GM21825 (cell line): Measurements from ENCODE around the gene RUSC2.
"Not testable (repeated sequence)": the region's sequence is repeated elsewhere in the genome, so short reads cannot be mapped to it uniquely, and the experiment has no call there.

ENCODE experiments used
- ATAC-seq: cut with Tn5 transposase; IDR thresholded peaks from one replicate; pipeline ENCODE4 v1.9.1; 2021; ENCODE audit warnings: mild to moderate bottlenecking, moderate library complexity; ENCODE audit not compliant: unreplicated experiment

The RUSC2 gene, protein sequence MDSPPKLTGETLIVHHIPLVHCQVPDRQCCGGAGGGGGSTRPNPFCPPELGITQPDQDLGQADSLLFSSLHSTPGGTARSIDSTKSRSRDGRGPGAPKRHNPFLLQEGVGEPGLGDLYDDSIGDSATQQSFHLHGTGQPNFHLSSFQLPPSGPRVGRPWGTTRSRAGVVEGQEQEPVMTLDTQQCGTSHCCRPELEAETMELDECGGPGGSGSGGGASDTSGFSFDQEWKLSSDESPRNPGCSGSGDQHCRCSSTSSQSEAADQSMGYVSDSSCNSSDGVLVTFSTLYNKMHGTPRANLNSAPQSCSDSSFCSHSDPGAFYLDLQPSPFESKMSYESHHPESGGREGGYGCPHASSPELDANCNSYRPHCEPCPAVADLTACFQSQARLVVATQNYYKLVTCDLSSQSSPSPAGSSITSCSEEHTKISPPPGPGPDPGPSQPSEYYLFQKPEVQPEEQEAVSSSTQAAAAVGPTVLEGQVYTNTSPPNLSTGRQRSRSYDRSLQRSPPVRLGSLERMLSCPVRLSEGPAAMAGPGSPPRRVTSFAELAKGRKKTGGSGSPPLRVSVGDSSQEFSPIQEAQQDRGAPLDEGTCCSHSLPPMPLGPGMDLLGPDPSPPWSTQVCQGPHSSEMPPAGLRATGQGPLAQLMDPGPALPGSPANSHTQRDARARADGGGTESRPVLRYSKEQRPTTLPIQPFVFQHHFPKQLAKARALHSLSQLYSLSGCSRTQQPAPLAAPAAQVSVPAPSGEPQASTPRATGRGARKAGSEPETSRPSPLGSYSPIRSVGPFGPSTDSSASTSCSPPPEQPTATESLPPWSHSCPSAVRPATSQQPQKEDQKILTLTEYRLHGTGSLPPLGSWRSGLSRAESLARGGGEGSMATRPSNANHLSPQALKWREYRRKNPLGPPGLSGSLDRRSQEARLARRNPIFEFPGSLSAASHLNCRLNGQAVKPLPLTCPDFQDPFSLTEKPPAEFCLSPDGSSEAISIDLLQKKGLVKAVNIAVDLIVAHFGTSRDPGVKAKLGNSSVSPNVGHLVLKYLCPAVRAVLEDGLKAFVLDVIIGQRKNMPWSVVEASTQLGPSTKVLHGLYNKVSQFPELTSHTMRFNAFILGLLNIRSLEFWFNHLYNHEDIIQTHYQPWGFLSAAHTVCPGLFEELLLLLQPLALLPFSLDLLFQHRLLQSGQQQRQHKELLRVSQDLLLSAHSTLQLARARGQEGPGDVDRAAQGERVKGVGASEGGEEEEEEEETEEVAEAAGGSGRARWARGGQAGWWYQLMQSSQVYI (N-terminal part only)

DNA sequence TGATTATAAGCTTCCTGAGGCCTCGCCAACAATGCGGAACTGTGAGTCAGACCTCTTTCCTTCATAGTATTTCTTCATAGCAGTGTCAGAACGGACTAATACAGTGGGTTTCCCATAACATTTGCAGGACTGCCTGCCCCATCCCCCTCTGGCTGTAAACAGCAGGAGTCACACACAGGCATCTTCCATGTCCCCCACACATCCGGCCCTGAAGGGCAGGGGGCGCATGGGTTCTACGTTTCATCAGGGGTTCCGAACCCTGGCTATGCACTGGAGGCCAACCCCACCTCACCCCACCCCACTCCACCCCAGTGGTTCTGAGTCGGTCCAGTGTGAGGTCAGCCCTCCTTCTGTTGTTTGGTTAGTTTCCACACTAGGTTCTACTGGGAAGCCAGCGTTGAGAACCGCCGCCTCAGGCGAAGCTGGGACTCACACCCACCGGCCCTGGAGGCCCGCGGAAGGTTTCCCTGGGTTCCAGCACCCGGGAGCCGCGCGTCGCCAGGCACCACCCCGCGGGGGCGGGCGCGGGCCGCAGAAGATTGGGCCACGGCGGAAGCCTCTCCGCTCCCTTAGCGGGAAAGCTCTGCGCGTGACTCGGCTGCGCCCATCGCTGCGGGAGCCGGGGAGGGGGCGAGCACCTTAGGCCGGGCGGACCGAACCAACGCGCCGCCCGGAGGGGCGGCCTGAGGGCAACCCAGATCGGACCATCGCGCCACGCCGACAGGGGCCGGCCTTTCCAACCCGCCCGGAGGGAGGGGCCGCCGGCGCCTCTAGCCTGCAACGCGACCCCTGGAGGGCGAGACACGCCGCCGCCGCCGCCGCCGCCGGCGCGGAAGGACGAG is at the start of gene RUSC2:
RUSC2 (plus strand) TSS at position 799 of the 842 bp plus-strand sequence. CDS start 56,411 bp downstream, outside the sequence.
- no peak for ATAC-seq

DNA sequence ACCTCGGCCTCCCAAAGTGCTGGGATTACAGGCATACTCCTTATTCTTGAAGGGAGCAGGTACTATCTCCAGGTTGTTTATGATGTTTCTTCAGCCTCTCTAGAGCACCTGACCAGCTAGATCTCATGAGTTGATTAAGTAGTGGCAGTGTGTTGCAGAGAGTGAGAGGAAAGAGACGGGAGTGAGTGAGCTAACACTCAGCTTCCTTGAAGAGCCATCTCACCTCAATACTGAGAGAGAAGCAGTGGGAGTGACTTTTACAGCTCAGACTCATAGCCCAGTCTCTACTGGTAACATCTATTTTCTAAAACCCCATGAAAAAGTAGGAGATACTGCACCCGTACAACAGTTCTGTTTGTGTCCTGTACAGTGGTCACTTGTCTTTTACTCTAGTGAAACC is 43.9 kb upstream of the RUSC2 start:
- ATAC-seq = no peak

DNA sequence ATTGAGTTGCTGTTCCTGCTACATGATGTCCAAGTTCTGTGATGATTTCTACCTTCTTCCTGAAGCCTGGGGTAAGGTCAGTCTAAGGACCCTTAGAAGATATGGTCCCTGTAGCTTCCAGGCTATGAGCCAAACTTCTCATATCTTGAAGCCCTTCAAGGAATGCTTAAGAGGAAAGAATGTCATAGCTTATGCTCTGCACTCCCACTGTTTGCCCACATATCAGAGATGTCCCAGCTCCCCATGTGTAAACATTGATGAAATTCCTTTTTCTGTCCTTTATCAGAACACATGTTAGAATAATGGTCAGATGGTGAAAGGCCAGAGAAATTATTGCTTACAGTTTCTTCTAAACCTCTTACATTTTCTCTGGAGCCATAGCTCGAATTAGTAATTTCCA is 41.4 kb upstream of the RUSC2 start:
- no peak for ATAC-seq

DNA sequence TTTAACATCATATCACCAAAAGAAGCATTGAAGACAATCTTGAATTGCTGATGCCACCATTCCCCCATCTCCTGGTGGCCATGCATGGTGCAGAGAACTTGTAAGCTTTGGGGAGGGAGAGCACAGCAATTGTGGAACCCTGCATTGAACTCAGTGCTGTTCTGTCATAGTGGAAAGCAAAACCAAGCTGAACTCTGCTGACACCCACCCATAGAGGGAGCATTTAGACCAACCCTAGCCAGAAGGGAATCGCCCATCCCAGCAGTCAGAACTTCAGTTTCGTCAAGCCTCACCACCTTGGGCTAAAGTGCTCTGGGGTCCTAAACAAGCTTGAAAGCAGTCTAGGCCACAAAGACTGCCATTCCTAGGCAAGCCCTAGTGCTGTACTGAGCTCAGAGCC is 37.4 kb upstream of the RUSC2 start:
- ATAC-seq = no peak

DNA sequence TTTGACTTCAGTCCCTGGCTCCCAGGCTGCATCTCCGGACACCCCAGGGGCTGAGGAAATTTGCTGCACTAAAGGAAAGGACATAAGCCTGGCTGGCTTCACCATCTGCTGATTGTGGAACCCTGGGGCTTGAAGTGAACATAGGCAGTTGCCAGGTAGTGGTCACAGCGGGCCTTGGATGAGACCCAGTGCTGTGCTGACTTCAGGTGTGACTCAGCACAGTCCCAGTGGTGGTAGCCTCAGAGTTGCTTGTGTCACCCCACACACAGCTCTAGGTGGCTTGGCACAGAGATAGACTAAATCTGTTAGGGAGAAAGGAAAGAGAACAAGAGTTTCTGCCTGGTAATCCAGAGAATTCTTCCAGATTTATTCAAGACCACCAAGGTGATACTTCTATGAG is 36.1 kb upstream of the RUSC2 start:
- ATAC-seq = no peak

DNA sequence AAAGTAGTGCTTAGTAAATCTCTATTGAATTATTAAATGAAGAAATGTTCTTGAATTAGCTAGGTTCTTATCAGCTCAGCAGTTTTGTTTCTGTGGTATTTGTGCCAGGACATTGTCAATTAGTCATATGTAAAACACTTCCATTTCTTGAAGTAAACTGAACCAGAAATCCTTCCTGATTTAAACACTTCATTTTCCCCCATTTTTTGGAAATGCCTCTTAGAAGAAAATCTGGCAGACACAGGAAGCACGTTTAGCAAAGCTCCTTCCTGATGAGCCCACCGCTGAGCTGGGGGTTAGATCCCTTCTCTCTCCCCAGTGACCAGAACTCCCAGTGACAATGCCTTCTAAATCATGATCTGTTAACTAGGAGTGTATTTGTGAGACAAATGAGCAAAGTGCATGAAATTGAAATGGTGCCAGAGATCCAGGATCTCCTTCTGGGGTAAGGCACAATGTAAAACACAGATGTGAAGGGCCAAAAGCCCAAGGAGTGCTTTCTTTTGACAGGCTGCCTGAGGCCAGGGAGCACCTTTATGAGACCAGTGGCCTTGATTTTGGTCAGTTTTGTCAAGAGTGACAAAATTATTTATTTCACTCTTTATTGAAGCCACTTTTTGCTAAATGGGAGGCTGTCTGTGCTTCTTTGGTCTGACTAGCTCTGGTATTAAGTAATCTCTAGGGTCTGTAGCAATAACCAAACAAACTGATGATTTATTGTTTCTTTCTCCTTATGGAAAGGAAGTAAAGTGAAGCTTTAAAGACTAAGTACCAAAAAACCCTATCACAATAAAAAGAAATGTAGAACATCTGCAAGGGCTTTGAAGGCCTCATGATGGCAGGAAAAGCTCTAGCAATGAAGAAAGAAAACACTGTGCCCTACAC is 25.5 kb upstream of the RUSC2 start:
- ATAC-seq = no peak

DNA sequence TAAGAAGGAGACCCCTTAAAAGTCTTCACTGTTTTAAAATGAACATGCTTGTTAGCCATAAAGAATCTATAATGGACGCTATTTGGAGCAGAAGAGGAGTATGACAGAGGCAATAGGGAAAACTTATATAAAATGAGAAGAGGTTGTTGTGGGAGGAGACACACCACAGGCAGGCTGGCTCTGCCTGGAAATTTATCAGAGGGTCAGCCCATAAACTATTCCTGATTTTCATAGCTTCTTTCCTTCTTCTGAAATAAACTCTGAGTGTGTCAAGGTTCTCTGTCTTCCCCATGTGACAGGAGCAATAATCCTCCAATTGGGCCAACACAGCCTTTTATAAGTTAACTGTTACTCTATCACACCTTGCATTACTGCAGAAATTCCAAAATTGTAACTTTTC is 19.6 kb upstream of the RUSC2 start:
- no peak for ATAC-seq

DNA sequence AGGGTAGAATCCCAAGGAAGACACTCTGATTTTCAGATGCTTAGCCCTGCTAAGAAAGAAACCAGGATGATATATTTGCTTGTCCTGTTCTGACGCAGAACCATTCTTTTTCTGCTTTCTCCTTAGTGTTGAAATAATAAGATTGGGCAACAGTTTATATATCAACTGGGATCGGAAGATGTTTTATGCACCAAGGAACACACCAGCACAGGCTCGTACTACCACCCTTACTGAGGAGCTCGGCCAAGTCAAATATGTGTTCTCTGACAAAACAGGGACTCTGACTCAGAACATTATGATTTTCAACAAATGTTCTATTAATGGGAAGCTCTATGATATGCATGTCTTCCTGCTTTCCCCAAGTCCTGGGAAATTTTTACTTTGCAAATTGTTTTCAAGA is 19.0 kb upstream of the RUSC2 start:
- no peak for ATAC-seq

DNA sequence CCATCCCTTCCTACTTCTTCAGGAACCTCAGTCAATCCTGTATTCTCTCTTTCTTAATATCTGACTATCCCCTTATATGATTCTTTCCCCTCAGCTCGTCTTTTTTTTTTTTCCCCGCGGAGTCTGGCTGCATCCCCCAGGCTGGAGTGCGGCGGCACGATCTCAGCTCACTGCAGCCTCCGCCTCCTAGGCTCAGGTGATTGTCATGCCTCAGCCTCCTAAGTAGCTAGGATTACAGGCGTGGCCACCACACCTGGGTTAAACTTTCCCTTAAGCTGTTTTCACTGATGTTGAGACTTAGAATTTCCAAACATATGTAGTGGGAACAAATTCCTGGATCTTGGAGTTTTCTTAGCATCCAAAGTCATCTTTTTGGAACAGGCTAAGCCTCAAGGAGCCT is 13.3 kb upstream of the RUSC2 start:
- ATAC-seq = no peak

DNA sequence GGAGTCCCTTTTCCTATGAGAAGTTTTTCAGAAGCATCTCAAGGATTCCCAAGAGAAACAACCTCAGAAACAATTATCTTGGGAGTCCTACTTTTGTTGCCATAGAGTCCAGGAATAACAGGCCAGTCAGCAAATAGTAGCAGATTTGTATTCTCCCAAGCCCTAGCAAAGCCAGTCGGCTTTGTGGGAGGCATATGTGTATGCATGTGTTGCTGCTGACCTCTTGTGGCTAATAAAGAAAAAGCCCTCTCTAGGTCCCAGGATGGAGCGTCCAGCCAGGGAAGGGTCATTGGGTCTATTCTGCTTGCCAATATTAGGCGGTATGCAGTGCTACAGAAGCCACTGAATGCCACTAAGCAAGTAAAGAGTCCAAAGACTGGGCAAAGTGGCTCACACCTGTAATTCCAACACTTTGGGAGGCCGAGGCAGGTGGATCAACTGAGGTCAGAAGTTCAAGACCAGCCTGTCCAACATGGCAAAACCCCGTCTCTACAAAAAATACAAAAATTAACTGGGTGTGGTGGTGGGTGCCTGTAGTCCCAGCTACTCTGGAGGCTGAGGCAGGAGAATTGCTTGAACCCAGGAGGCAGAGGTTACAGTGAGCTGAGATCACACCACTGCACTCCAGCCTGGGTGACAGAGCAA is 12.6 kb upstream of the RUSC2 start:
- ATAC-seq = not testable (repeated sequence)

DNA sequence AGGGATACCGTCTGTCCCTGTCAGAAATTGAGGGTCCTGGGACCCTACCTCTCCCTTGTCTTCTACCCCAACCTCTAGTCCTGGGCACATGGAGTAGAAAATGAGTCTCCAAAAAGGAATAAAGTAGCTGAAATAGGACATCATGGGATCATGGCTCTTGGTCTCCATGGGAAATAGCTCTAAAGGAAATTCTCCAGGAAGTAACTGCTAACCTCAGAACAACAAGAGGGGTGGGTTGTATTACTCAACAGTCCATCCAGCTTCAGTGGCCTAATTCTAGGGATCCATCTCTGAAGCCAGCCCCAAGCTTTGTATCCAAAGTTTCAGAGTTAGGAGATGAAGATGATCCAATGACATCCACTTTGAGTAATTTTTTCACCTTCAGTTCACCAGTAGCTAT is 11.0 kb upstream of the RUSC2 start:
- no peak for ATAC-seq

DNA sequence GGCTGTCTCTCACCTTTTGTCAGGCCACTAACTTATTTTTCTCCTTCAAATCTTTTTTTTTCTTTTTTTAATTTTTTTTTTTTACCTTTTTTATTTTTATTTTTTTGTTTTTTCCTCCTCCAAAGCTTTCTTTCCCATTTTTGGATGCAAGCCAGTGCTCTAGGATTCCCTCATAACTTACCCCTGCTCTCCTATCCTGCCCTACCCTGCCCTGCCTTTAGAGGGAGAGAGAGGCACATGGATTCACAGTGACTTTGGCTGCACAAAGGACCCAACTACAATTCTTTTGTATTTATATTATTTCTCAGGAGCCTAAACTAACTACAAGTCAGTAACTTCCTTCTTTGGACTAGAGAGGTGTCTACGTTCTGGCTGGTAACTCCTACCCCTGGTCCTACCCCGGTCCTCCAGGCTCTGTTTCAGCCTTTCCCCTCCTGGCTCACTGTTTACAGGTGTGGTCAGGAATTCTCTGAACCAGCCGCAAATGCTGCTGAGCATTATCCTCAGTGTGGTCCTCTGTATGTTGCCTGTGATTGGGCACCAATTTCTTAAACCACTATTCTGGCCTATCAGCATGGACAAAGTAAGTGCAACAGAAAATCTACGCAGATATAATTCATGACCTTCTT is 8.4 kb upstream of the RUSC2 start:
- ATAC-seq = no peak

DNA sequence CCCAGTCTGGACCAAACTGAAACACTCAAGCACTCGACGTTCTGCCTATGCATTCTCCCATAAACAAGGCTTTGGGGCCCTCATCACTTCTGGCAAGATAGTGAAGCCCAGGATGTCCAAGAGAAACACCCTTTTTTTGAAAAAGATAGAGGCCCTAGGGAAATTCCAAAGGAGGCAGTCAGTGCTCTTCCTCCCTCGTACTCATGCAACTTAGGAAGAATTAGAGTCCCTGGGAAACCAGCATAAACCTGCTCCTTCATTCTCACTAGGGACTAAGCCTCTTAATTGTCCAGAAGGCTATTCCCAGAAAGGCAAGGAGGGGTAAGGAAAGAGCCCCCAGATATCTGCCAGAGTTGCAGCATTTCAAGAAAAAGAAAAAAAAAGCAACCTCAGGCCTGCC is 7.8 kb upstream of the RUSC2 start:
- ATAC-seq = no peak

DNA sequence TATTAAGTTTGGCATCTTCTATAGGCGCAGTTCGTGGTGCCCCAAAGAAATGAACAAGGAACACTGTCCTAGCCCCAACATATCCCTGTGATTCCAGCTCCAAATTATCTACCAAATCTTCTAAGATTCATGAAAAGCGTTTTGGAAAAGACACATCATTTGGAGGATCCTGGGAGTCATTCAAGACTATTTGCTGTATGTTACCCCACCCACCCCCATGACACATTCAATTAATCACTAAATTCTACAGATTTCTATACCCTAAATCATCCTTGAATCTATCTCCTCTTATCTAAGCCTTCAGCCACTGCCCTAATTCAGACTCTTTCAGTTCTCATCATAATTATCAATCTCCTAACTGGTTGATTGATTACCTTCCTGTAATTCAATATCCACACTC is 5.5 kb upstream of the RUSC2 start:
- ATAC-seq = no peak

DNA sequence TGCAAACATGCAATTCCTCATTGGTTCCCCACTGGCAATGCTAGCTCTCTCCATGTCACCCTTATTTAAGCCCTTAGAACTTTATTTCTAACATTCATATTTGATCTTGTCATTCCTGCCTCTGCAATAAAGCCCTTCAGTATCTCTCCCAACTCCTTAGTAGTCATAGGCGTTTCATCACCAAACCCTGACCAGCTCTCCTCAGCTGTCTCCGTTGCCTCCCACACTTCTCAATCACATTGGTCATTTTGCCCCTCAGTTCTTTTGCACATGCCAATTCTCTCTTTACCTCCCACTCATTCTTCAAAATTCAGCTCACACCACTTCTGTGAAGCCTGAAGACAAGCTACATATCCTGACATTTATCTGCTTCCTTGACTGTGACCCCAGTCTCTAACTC is 2.8 kb upstream of the RUSC2 start:
- no peak for ATAC-seq

DNA sequence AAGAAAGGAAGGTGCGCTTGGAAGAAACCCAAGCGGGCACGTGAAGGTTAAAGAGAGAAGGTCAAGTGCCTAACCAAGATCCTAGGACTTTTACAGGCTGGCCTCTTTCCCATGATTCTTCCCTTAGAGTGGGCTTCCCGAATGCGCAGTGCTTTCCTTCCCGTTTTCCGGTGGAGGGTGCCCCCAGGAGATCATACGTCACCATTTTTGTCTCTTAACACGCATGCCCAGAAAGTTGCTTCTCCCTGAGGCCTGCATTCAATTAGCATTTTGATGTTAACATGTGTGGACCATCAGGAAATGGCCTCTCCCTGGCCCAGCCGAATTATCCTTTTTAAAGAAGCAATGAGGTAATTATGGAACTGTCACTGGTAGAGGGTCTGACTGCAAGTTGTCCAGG is 1.9 kb upstream of the RUSC2 start:
- ATAC-seq = no peak

DNA sequence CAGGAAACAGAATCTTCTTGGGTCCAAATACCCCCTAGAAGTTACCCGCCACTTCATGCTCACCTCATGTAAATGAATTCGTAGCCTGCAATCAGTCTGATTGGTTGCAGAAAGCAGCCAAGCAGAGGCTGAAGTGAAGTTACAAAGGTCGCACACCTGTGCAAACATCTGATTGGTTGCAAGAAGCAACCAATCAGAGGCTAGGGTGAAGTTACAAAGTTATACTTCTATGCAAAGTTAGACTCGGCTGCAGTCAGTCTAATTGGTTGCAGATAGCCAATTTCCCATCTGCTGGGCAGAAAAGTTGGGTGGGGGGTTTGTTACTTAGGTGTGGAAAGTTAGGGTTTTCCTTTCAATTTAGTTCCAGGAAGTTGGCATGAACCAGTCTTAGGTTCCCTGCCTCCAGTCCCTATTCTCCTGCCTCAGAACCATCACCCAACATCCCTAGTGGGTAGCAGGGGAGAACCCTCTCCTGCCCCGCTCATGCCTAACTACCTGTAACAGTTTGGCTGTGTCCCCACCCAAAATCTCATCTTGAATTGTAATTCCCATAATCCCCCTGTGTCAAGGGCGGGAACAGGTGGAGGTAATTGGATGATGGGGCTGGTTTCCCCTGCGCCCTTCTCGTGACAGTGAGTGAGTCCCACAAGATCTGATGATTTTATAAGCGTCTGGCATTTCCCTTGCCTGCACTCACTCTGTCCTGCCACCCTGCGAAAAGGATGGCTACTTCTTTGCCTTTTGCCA is 1.2 kb upstream of the RUSC2 start:
- no peak for ATAC-seq
